NCI-H524 treated with DMSO at 0.1 percent for 48 hours (cell line): ENCODE data around the gene PSPH.
"Not testable (repeated sequence)": the region's sequence is repeated elsewhere in the genome, so short reads cannot be mapped to it uniquely, and the experiment has no call there.

Source experiments
- DNase-seq: peaks from one replicate; lab custom pipeline; 2025; lab: John Stamatoyannopoulos, UW

PSPH gene

GRCh38 chr7:56051339-56052191 lies at the start of gene PSPH, which contains the start of gene CCT6A:
PSPH (minus strand) TSS chr7:56051444; CDS start chr7:56021212, 30,232 bp downstream.
CCT6A (plus strand) TSS chr7:56051765; CDS start chr7:56051849, 84 bp downstream.
- DNase-seq = peak; percentile 83

DNA sequence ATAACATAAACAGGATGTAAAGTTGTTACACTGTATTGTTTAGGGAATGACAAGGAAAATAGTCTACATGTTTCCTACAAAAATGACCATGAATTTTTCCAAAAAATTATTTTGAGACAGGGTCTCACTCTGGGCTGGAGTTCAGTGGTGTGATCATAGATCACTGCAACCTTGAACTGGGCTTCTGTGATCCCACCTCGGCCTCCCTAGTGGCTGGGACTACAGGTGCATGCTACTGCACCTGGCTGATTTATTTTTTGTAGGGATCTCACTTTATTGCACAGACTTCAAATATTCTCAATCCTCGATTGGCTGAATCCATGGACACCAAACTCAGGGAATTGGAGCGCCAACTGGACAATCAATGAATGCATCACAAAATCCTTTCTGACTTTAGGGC lies 48.4 kb upstream of the PSPH start:
- no peak for DNase-seq

GRCh38 chr7:56098187-56099008 lies 47.2 kb upstream of the PSPH start:
- not testable (repeated sequence) for DNase-seq

DNA sequence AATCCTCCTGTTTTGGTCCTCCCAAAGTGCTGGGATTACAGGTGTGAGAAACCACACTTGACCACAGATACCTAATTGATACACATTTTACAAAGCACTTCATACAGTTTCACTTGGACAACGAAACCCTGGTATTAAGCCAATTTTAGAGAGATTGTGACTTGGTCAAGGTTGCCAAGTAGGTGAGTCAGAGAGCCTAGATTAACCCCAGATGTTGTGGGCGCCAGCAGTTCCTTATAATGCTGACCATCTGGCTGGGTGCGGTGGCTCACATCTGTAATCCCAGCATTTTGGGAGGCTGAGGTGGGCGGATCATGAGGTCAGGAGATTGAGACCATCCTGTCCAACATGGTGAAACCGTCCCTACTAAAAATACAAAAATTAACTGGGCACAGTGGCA lies 46.5 kb upstream of the PSPH start:
- DNase-seq = no peak

- no peak for DNase-seq
These were observed 41.7 kb upstream of the PSPH start, which contains the start of gene PHKG1 for GRCh38 chr7:56092789-56093531. PHKG1 (minus strand) TSS chr7:56092952; CDS start chr7:56088941, 4,011 bp downstream.

GRCh38 chr7:56092388-56092787 lies 41.1 kb upstream of the PSPH start:
- not testable (repeated sequence) for DNase-seq

- no peak for DNase-seq
These were observed 40.3 kb upstream of the PSPH start for GRCh38 chr7:56091591-56091990.

GRCh38 chr7:56087445-56087844 lies 36.2 kb upstream of the PSPH start:
- no peak for DNase-seq

GRCh38 chr7:56086761-56087160 lies 35.5 kb upstream of the PSPH start:
- DNase-seq = no peak

- DNase-seq = no peak
These were observed 32.0 kb upstream of the PSPH start for GRCh38 chr7:56083150-56083785.

DNA sequence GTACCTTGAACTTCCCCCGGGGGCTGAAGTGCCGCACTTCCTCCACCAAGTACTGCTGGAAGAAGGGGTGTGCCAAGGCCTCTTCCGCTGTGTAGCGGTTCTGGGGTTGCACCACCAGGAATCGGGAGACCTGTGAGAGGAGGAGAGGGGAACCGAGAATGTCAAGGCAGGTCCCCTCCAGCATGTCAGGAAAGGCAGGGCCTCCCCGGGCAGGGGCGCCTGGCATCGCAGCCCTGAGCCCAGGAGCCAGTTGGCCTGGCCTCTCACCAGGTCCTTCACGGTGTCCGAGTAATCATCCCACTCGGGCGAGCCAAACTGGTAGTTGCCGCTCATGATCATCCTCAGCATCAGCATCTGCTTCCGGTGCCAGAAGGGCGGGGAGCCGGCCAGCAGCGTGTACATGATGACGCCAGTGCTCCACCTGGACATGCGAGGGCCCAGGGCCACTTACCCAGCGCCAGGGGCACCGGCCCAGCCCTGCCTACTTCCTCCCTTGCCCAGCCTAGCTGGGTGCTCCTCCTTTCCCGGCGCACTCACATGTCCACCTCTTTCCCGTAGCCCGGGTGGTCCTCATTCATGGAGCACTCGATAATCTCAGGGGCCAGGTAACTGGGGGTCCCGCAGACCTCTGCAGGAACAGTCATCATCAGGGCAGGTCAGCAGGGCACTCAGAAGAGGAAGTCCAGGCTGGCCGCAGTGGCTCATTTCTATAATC lies 30.5 kb upstream of the PSPH start:
- DNase-seq = no peak

- not testable (repeated sequence) for DNase-seq
These were observed 29.6 kb upstream of the PSPH start for GRCh38 chr7:56080726-56081435.

GRCh38 chr7:56079450-56080185 lies 28.4 kb upstream of the PSPH start:
- DNase-seq = no peak

DNA sequence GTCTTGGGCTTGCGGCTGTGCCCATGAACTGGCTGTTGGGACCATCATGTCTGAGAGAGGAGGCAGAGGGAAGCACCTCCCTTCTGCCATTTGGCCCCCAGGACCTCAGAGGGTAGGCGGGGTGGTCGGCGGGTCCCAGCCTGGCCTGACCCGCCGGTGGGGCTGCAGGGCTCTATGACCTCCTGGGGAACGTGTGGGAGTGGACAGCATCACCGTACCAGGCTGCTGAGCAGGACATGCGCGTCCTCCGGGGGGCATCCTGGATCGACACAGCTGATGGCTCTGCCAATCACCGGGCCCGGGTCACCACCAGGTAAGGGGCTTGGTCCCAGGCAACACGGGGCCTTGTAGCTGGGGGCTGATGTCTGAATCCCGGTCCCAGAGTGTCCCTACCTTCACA lies 27.0 kb upstream of the PSPH start:
- DNase-seq = no peak

DNA sequence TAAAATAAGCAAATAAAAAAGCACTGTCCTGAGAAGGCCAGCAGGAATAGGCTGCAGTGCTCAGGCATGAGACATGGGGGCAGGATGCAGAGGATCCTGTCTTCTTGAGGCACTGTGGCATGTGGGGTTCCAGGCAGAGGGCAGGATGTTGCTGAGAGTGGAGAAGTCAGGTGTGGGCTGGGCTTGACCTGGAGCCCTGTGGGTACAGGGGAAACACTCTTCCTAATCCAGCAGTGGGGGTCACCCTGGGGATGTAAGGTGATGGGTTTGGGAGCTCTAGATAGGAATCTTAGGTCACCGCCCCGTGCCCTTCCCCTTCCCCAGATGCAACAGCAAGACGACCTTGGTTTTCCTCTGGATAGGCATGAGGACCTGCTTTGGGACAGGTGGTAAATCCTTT lies 26.4 kb upstream of the PSPH start:
- DNase-seq = no peak

DNA sequence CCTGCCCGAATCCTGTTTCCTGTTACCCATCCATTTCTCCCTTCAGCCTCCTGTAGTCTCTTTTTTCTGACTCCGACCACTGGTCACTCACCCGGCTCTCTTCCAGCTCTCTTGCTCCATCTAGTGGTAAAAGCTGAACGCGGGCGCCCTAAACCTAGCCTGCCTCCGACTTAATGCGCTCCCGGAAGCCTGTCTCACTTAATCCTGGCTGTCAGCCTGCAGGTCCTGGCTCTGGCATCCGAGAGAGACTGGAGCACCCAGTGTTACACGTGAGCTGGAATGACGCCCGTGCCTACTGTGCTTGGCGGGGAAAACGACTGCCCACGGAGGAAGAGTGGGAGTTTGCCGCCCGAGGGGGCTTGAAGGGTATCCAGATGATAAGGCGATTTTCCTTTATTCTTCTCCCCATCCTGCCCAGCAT lies 23.1 kb upstream of the PSPH start:
- peak; percentile 21 for DNase-seq

DNA sequence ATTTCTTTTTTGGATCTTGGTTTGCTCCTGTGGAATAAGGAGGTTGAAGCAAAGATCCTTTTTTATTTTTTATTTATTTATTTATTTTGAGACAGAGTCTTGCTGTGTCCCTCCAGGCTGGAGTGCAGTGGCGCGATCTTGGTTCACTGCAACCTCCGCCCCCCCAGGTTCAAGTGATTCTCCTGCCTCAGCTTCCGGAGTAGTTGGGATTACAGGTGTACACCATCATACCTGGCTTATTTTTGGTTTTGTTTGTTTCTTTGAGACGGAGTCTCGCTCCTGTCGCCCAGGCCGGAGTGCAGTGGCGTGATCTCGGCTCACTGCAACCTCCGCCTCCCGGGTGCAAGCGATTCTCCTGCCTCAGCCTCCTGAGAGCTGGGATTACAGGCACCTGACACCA lies 15.1 kb upstream of the PSPH start:
- DNase-seq = not testable (repeated sequence)

DNA sequence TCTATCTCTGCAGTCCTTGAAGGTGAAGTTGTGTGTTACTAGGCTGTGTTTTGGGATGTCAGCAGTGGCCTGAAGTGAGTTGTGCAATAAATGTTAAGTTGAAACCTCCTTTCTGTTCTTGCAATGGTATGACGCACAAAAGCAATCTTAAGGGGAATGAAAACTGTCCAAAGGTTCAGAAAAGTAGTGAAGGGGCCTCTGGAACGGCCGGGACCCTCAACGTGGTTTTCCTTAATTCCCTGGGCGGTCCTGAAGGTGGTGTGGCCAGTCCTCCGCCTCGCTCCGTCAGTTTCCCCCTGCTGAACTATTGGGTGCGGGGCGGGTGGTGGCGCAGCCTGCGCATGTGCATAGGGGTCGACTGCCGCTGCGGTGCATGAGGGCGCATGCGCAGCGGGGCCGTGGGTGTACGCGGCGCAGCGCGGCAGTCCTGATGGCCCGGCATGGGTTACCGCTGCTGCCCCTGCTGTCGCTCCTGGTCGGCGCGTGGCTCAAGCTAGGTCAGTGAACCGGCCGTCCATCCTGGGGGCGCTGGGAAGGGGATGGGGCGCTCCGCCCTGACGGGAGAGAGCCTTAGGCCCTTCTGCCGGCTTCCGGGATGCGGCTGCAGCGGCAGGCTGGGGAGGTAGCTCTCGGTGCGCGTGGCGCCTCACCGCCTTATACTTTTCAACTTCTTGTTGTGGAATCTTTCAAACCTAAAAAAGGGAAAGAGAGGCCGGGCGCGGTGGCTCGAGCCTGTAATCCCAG lies 12.8 kb upstream of the PSPH start, which contains the start of gene SUMF2:
SUMF2 (plus strand) TSS at position 405 of the 744 bp plus-strand sequence; CDS start at position 431, 26 bp downstream.
- DNase-seq = peak; percentile 42

GRCh38 chr7:56063500-56063881 lies 12.2 kb upstream of the PSPH start:
- no peak for DNase-seq
